GM19043 (cell line): ENCODE measurements around the gene MAP7.
"Not testable (repeated sequence)": the region's sequence is repeated elsewhere in the genome, so short reads cannot be mapped to it uniquely, and the experiment has no call there.

Experiments
- ATAC-seq: cut with Tn5 transposase; IDR thresholded peaks from one replicate; pipeline ENCODE4 v1.9.1; 2021; ENCODE audit warnings: low read depth; ENCODE audit not compliant: unreplicated experiment

The MAP7 gene

GRCh38 chr6:136510299-136510698 lies 39.9 kb downstream of the MAP7 start:
- ATAC-seq, result no peak

- ATAC-seq, result no peak
Measured at GRCh38 chr6:136508725-136509392, 41.4 kb downstream of the MAP7 start.

GRCh38 chr6:136506124-136506799 lies 44.0 kb downstream of the MAP7 start:
- ATAC-seq, result no peak

- no peak for ATAC-seq
Measured at GRCh38 chr6:136503303-136504029, 46.8 kb downstream of the MAP7 start.

- no peak for ATAC-seq
Measured at GRCh38 chr6:136502786-136503185, 47.4 kb downstream of the MAP7 start.

DNA sequence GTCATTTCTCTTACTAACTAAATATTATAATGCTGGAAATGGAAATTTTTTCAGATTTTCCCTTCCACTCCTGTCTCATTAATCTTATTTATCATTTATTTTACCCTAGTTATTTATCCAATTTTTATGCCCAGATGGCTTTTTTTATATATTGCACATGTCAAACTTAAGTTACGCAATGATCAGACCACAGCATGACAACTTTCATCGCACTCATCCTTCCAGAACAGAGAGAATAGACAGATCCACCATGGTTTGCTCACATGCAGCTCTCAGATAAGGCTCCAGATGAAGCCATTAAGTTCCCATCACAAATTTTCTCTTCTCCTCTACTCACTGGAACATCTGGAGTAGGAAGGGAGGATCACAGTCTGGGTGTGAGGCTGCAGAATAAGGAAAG lies 48.7 kb downstream of the MAP7 start:
- ATAC-seq, result no peak

- no peak for ATAC-seq
Measured at GRCh38 chr6:136501096-136501495, 49.1 kb downstream of the MAP7 start.

DNA sequence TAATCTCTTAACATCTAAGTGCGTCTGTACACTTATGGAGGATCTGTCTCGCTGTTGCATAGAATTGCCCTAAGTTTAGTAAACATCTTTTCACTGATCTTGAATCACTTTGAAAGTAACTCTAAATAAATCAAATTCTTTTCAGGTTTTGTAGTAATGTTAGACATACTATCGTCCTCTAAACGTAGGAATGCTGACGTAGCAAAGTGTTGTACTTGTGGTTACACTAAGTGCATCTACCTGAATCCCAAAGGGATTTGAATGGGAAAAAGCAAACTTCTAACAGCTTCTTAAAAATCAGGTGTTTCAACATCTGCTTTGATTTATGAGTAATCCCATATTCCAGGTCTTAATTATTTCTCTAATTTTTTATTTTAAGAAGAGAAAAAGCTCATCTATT lies 49.8 kb downstream of the MAP7 start:
- no peak for ATAC-seq

- ATAC-seq, result no peak
Measured at GRCh38 chr6:136499370-136499769, 50.9 kb downstream of the MAP7 start.

DNA sequence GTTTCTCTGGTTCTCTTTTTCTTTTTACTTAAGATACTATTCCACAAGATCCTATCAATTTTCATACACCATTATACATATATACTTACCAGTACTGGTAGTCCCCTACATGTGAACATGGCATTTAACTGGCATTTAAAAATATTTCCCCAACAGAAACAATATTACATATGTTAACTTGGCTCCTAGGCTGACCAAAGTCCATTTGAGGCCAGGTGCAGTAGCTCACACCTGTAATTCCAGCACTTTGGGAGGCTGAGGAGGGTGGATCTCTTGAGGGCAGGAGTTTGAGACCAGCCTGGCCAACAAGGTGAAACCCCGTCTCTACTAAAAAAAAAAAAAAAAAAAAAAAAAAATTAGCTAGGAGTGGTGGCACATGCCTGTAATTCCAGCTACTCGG lies 53.8 kb downstream of the MAP7 start:
- ATAC-seq, result not testable (repeated sequence)

DNA sequence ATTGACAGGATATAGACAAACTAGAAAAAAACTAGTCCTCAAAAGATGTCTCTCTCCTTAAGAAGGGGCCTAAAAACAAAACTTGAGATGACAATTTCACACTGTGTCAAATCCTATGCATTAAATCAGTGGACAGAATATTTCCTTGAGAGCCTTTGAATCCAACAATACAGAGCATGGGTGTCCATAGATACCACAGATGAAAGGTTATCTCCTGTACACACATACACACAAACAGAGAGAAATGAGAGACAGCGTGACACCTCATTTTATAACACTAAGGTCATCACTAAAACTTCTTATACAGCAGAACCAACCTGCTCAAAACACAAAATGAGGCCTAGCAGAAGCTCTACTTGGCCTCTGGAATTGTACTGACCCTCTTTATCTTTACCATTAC lies 55.5 kb downstream of the MAP7 start:
- ATAC-seq, result no peak

GRCh38 chr6:136494059-136494458 lies 56.2 kb downstream of the MAP7 start:
- no peak for ATAC-seq

DNA sequence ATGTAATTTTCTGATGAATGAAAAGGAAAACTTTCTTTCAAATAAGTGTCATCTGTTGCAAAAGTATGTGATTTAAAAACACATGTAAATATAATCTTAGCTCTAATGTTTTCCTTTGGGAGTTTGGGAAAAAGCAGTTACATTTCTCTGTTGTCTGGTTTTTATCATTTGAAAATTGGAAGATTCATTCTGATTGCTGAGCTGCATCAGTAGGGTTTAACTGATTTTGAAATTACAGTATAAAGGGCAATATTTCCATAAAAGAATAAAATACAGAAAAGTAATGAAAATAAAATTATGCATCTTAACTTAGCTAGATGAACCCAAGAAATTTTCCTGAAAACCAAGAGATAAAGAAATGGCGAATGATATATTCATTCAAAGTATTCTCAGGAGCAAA lies 57.8 kb downstream of the MAP7 start:
- no peak for ATAC-seq

- no peak for ATAC-seq
Measured at GRCh38 chr6:136491754-136492153, 58.5 kb downstream of the MAP7 start.

DNA sequence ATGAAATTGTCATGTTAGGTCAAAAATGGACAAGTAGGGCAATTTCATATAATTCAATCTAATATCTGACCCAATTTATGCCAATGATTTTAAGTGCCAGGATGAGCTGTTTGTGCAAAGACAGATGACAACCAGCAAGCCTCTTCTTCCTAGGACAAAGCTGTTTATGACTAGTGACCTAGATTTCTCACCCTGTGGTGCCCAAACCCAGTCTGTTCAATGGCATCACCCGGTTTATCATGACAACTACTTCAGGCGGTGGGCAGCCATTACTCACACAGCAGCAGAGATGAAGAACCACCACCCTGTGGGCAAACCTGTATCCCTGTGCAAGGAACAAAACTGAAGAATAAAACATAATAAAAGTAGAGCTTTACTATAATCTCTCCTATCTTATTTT lies 59.0 kb downstream of the MAP7 start:
- no peak for ATAC-seq

DNA sequence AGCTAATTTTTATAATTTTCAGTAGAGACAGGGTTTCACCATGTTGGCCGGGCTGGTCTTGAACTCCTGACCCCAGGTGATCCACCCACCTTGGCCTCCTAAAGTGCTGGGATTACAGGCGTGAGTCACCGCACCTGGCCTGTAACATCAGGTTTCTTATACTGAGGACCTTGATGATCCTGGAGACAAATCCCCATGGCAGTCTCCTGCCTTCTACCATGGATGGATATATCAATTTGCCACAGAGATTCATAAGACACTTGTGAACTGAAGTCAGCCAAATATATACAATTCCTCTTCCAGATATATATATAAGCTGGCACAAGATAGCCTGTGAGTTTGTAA lies 60.6 kb downstream of the MAP7 start:
- not testable (repeated sequence) for ATAC-seq

DNA sequence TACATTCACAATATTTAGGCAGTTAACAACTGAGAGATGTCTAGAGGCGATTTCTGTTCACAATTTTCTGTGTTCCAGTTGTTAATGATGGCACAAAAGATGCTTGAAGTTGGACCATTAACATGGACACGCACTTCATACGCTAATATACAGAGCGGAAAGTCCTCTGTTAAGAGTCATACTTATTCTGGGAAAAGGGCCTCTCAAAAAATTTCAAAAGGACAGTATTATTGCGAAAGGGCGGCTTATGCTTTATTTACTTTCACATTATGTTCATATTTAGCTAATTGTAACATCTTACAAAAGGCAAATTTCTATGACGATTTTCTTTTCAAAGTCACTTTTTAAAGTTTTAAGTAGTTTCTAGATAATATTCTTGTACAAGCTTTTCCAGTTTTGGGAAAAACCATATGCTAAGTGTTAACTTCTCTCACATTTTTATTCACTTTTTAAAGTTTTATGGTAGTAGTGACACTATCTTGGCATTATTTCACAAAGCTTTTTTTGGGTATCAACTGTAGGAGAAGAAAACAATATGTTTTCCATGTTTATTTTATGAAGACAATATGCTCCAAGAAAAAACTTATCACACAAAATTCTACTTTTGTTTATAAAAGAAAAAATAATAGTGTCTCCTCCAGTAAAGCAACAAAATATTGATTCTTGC lies 62.3 kb downstream of the MAP7 start:
- ATAC-seq, result no peak

DNA sequence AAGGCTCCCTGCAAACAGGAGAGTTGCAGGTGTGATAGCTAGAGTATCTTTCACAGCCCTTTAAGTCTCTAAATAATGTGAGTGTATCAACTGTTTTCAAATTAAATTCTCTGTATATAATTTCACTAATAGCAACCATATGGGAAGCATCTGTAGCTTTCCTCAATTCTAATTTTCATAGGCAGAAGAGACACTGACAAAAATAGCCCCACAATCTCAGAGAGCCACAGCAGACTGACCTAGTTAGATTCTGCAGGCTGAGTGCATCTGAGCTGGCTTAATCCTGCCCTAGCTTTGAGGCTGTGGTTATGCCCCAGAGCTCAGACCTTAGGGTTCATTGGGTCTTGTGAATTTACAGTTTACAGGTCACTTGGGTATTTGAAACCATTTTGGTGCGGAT lies 63.9 kb downstream of the MAP7 start:
- no peak for ATAC-seq

- ATAC-seq, result no peak
Measured at GRCh38 chr6:136483906-136484305, 66.3 kb downstream of the MAP7 start.

GRCh38 chr6:136483005-136483404 lies 67.2 kb downstream of the MAP7 start:
- ATAC-seq, result not testable (repeated sequence)

- no peak for ATAC-seq
Measured at GRCh38 chr6:136477548-136477947, 72.7 kb downstream of the MAP7 start.
